ENCODE data around the gene ZNF324. TPM values are rescaled to one million over a fixed set of nuclear protein-coding genes. Genes with fewer than 3 reads are reported as not detected.
"Not testable (repeated sequence)": the region's sequence is repeated elsewhere in the genome, so short reads cannot be mapped to it uniquely, and the experiment has no call there.

ZNF324 gene
- total RNA-seq, 1 donor from 2014 or later: 9.3 TPM

- Histone ChIP-seq H3K36me3 (ENCODE audit: insufficient read depth, low read length) (peaks cover 20% of the 10 kb centered on the region), H3K4me3 (ENCODE audit: insufficient read depth, low read depth, low read length) (peak within 1 kb of the TSS; percentile 81), H3K4me1 (ENCODE audit: insufficient read depth, low read length) (peaks cover 14% of the 10 kb centered on the region), H3K27me3 (ENCODE audit: insufficient read depth, low read length) (no peaks in the 10 kb centered on the region), H3K79me2 (ENCODE audit: insufficient read depth, low read length) (peaks cover 24% of the 10 kb centered on the region), H4K20me1 (ENCODE audit: insufficient read depth, low read length) (no peaks in the 10 kb centered on the region), H3K9me3 (ENCODE audit: insufficient read depth, low read depth, low read length) (peaks cover 40% of the 10 kb centered on the region), H3K9ac (ENCODE audit: low read length) (peak within 1 kb of the TSS; percentile 80), H2AFZ (ENCODE audit: low read depth, low read length) (peak within 1 kb of the TSS; percentile 90), H3K4me2 (ENCODE audit: low read length) (peak within 1 kb of the TSS; percentile 91), H3K27ac (ENCODE audit: low read depth, low read length) (peak within 1 kb of the TSS; percentile 80)
- peaks cover 3% of the 10 kb centered on the region for H3K4me1 Mint-ChIP-seq (ENCODE audit: low read depth, unreplicated experiment)
- H3K27ac Mint-ChIP-seq (ENCODE audit: unreplicated experiment): peak within 1 kb of the TSS; percentile 90
- FAIRE-seq (peak; percentile 95), DNase-seq (ENCODE audit: low read depth) (peak; percentile 100)
- peak within 1 kb of the TSS; percentile 80 for H3K4me3 Mint-ChIP-seq (ENCODE audit: unreplicated experiment)
- H3K27me3 Mint-ChIP-seq (ENCODE audit: low read depth, unreplicated experiment): peaks cover 33% of the 10 kb centered on the region
- peaks cover 60% of the 10 kb centered on the region for H3K9me3 Mint-ChIP-seq (ENCODE audit: unreplicated experiment)
- peaks cover 39% of the 10 kb centered on the region for H3K36me3 Mint-ChIP-seq (ENCODE audit: low read depth, unreplicated experiment)
- no peak for TF ChIP-seq EZH2 (IDR thresholded peaks at IDR 0.05; ENCODE audit: insufficient read depth, low read length)
Observed at GRCh38 chr19:58439576-58440554, 27.0 kb upstream of the ZNF324 start, which contains the start of gene ZNF132. ZNF132 (minus strand) TSS chr19:58440153; CDS start chr19:58439821, 332 bp downstream.

- H3K27me3 Mint-ChIP-seq (ENCODE audit: low read depth, unreplicated experiment): peaks cover 40% of the 10 kb centered on the region
- peaks cover 33% of the 10 kb centered on the region for H3K36me3 Mint-ChIP-seq (ENCODE audit: low read depth, unreplicated experiment)
- Histone ChIP-seq H2AFZ (ENCODE audit: low read depth, low read length) (peak overlapping the region; percentile 90), H3K4me3 (ENCODE audit: insufficient read depth, low read depth, low read length) (peak overlapping the region; percentile 81), H3K4me1 (ENCODE audit: insufficient read depth, low read length) (peaks cover 14% of the 10 kb centered on the region), H3K27me3 (ENCODE audit: insufficient read depth, low read length) (no peaks in the 10 kb centered on the region), H3K36me3 (ENCODE audit: insufficient read depth, low read length) (peaks cover 13% of the 10 kb centered on the region), H3K27ac (ENCODE audit: low read depth, low read length) (peak overlapping the region; percentile 41), H3K9me3 (ENCODE audit: insufficient read depth, low read depth, low read length) (peaks cover 33% of the 10 kb centered on the region), H3K4me2 (ENCODE audit: low read length) (peak overlapping the region; percentile 91), H3K79me2 (ENCODE audit: insufficient read depth, low read length) (peaks cover 24% of the 10 kb centered on the region), H3K9ac (ENCODE audit: low read length) (peak overlapping the region; percentile 55), H4K20me1 (ENCODE audit: insufficient read depth, low read length) (no peaks in the 10 kb centered on the region)
- H3K4me1 Mint-ChIP-seq (ENCODE audit: low read depth, unreplicated experiment): peaks cover 3% of the 10 kb centered on the region
- FAIRE-seq (no peak), DNase-seq (ENCODE audit: low read depth) (no peak)
- H3K27ac Mint-ChIP-seq (ENCODE audit: unreplicated experiment): peak overlapping the region; percentile 90
- H3K4me3 Mint-ChIP-seq (ENCODE audit: unreplicated experiment): peak overlapping the region; percentile 80
- TF ChIP-seq EZH2 (IDR thresholded peaks at IDR 0.05; ENCODE audit: insufficient read depth, low read length) (no peak), CTCF (IDR thresholded peaks at IDR 0.05; ENCODE audit: insufficient read depth, low read depth, low read length) (no peak)
- H3K9me3 Mint-ChIP-seq (ENCODE audit: unreplicated experiment): peaks cover 54% of the 10 kb centered on the region
Observed at GRCh38 chr19:58440556-58440955, 26.3 kb upstream of the ZNF324 start.

- H3K4me3 ChIP-seq (ENCODE audit: insufficient read depth, low read depth, low read length); H2AFZ ChIP-seq (ENCODE audit: low read depth, low read length); H3K27ac ChIP-seq (ENCODE audit: low read depth, low read length); H3K36me3 ChIP-seq (ENCODE audit: insufficient read depth, low read length); H3K4me3 Mint-ChIP-seq (ENCODE audit: unreplicated experiment); H4K20me1 ChIP-seq (ENCODE audit: insufficient read depth, low read length); H3K27ac Mint-ChIP-seq (ENCODE audit: unreplicated experiment); H3K4me1 Mint-ChIP-seq (ENCODE audit: low read depth, unreplicated experiment); H3K4me2 ChIP-seq (ENCODE audit: low read length); H3K27me3 ChIP-seq (ENCODE audit: insufficient read depth, low read length); H3K9ac ChIP-seq (ENCODE audit: low read length); FAIRE-seq; DNase-seq (ENCODE audit: low read depth): not testable (repeated sequence)
- Histone ChIP-seq H3K4me1 (ENCODE audit: insufficient read depth, low read length) (peaks cover 14% of the 10 kb centered on the region), H3K79me2 (ENCODE audit: insufficient read depth, low read length) (peaks cover 16% of the 10 kb centered on the region), H3K9me3 (ENCODE audit: insufficient read depth, low read depth, low read length) (peaks cover 17% of the 10 kb centered on the region)
- peaks cover 19% of the 10 kb centered on the region for H3K36me3 Mint-ChIP-seq (ENCODE audit: low read depth, unreplicated experiment)
- peaks cover 43% of the 10 kb centered on the region for H3K27me3 Mint-ChIP-seq (ENCODE audit: low read depth, unreplicated experiment)
- H3K9me3 Mint-ChIP-seq (ENCODE audit: unreplicated experiment): peaks cover 49% of the 10 kb centered on the region
Observed at GRCh38 chr19:58442986-58443385, 23.9 kb upstream of the ZNF324 start.

- not testable (repeated sequence) for H3K79me2 ChIP-seq (ENCODE audit: insufficient read depth, low read length); H3K9ac ChIP-seq (ENCODE audit: low read length); H2AFZ ChIP-seq (ENCODE audit: low read depth, low read length); DNase-seq (ENCODE audit: low read depth); H3K27ac ChIP-seq (ENCODE audit: low read depth, low read length); FAIRE-seq; H4K20me1 ChIP-seq (ENCODE audit: insufficient read depth, low read length); H3K4me3 Mint-ChIP-seq (ENCODE audit: unreplicated experiment); H3K4me1 ChIP-seq (ENCODE audit: insufficient read depth, low read length); H3K36me3 Mint-ChIP-seq (ENCODE audit: low read depth, unreplicated experiment); H3K4me2 ChIP-seq (ENCODE audit: low read length); H3K4me3 ChIP-seq (ENCODE audit: insufficient read depth, low read depth, low read length); H3K4me1 Mint-ChIP-seq (ENCODE audit: low read depth, unreplicated experiment); H3K9me3 ChIP-seq (ENCODE audit: insufficient read depth, low read depth, low read length); H3K27ac Mint-ChIP-seq (ENCODE audit: unreplicated experiment); H3K36me3 ChIP-seq (ENCODE audit: insufficient read depth, low read length); H3K27me3 ChIP-seq (ENCODE audit: insufficient read depth, low read length)
- Mint-ChIP-seq H3K27me3 (ENCODE audit: low read depth, unreplicated experiment) (peaks cover 30% of the 10 kb centered on the region), H3K9me3 (ENCODE audit: unreplicated experiment) (peaks cover 17% of the 10 kb centered on the region)
Observed at GRCh38 chr19:58448860-58449259, 18.0 kb upstream of the ZNF324 start.

- H4K20me1 ChIP-seq (ENCODE audit: insufficient read depth, low read length); H3K4me3 ChIP-seq (ENCODE audit: insufficient read depth, low read depth, low read length); H3K79me2 ChIP-seq (ENCODE audit: insufficient read depth, low read length); H3K9me3 ChIP-seq (ENCODE audit: insufficient read depth, low read depth, low read length); H2AFZ ChIP-seq (ENCODE audit: low read depth, low read length); H3K4me1 ChIP-seq (ENCODE audit: insufficient read depth, low read length); H3K27ac Mint-ChIP-seq (ENCODE audit: unreplicated experiment); H3K9ac ChIP-seq (ENCODE audit: low read length); H3K27me3 ChIP-seq (ENCODE audit: insufficient read depth, low read length); H3K36me3 ChIP-seq (ENCODE audit: insufficient read depth, low read length); FAIRE-seq; H3K27ac ChIP-seq (ENCODE audit: low read depth, low read length); DNase-seq (ENCODE audit: low read depth); H3K36me3 Mint-ChIP-seq (ENCODE audit: low read depth, unreplicated experiment); H3K4me2 ChIP-seq (ENCODE audit: low read length); H3K4me3 Mint-ChIP-seq (ENCODE audit: unreplicated experiment); H3K4me1 Mint-ChIP-seq (ENCODE audit: low read depth, unreplicated experiment): not testable (repeated sequence)
- peaks cover 15% of the 10 kb centered on the region for H3K9me3 Mint-ChIP-seq (ENCODE audit: unreplicated experiment)
- H3K27me3 Mint-ChIP-seq (ENCODE audit: low read depth, unreplicated experiment): peaks cover 23% of the 10 kb centered on the region
Observed at GRCh38 chr19:58449980-58450379, 16.9 kb upstream of the ZNF324 start.
